NCI-H1930 (cell line): ENCODE data around the gene OPTC.
"Not testable (repeated sequence)": the region's sequence is repeated elsewhere in the genome, so short reads cannot be mapped to it uniquely, and the experiment has no call there.

ENCODE experiments used
- DNase-seq, 2 experiments: peaks; one replicate each; lab custom pipeline; 2025; lab: John Stamatoyannopoulos, UW

OPTC gene

GRCh38 chr1:203517426-203518110, 23.6 kb downstream of the OPTC start:
- no peak for DNase-seq

GRCh38 chr1:203518139-203518538, 24.2 kb downstream of the OPTC start:
- DNase-seq, result not testable (repeated sequence)

- DNase-seq, result no peak
Measured at GRCh38 chr1:203518541-203518940, 24.6 kb downstream of the OPTC start.

GRCh38 chr1:203519053-203519840, 25.3 kb downstream of the OPTC start:
- DNase-seq, result no peak

GRCh38 chr1:203519896-203520295, 25.9 kb downstream of the OPTC start:
- no peak for DNase-seq

- no peak for DNase-seq
Measured at GRCh38 chr1:203520315-203520714, 26.4 kb downstream of the OPTC start.

GRCh38 chr1:203521074-203521794, 27.3 kb downstream of the OPTC start:
- DNase-seq, result no peak

GRCh38 chr1:203521812-203522211, 27.9 kb downstream of the OPTC start:
- DNase-seq, result peak in 1 of 2 experiments; percentile 51

GRCh38 chr1:203522237-203522636, 28.3 kb downstream of the OPTC start:
- DNase-seq, result peak in 1 of 2 experiments; percentile 51

- no peak for DNase-seq
Measured at GRCh38 chr1:203523667-203524066, 29.7 kb downstream of the OPTC start.

GRCh38 chr1:203524152-203524551, 30.2 kb downstream of the OPTC start:
- no peak for DNase-seq

- DNase-seq, result no peak
Measured at GRCh38 chr1:203524824-203525223, 30.9 kb downstream of the OPTC start.

GRCh38 chr1:203525685-203526084, 31.7 kb downstream of the OPTC start:
- no peak for DNase-seq

- DNase-seq, result no peak
Measured at GRCh38 chr1:203526130-203526529, 32.2 kb downstream of the OPTC start.

GRCh38 chr1:203526572-203526971, 32.6 kb downstream of the OPTC start:
- DNase-seq, result no peak

- no peak for DNase-seq
Measured at GRCh38 chr1:203527013-203527412, 33.1 kb downstream of the OPTC start.

- DNase-seq, result no peak
Measured at GRCh38 chr1:203528063-203528462, 34.1 kb downstream of the OPTC start.

GRCh38 chr1:203528976-203529835, 35.3 kb downstream of the OPTC start:
- DNase-seq, result no peak

GRCh38 chr1:203531063-203531462, 37.1 kb downstream of the OPTC start:
- no peak for DNase-seq

GRCh38 chr1:203534012-203534411, 40.1 kb downstream of the OPTC start:
- DNase-seq, result no peak

GRCh38 chr1:203534526-203534925, 40.6 kb downstream of the OPTC start:
- no peak for DNase-seq

- DNase-seq, result no peak
Measured at GRCh38 chr1:203536575-203536974, 42.6 kb downstream of the OPTC start.
